ENCODE results near the gene MRGPRX3. TPM values are rescaled to one million over a fixed set of nuclear protein-coding genes. Genes with fewer than 3 reads are reported as not detected.
"Not testable (repeated sequence)": the region's sequence is repeated elsewhere in the genome, so short reads cannot be mapped to it uniquely, and the experiment has no call there.

Gene MRGPRX3
- total and polyA plus RNA-seq, 2 of the 13 experiments (the other 11 are each of a cell fraction or from before 2014, with no cell fraction given): 0.53 TPM; not detected in 1

GRCh38 chr11:18121331-18121828 lies 11.0 kb upstream of the MRGPRX3 start (continued):
- TF ChIP-seq FOXP4 (CRISPR knock-in tag; IDR thresholded peaks at IDR 0.05) (peak; percentile 75), FOXK2 (IDR thresholded peaks at IDR 0.05) (peak; percentile 45; the same call in 1 of the 2 replicates), PATZ1 (CRISPR knock-in tag; IDR thresholded peaks at IDR 0.05) (peak; percentile 98), ZNF777 (CRISPR knock-in tag; IDR thresholded peaks at IDR 0.05) (peak; percentile 69), HDAC2 (CRISPR knock-in tag; IDR thresholded peaks at IDR 0.05) (peak; percentile 37; the same call in 1 of the 2 replicates), TFDP2 (CRISPR knock-in tag; IDR thresholded peaks at IDR 0.05) (peak; percentile 86), FOXP1 (CRISPR knock-in tag; IDR thresholded peaks at IDR 0.05) (peak; percentile 58; the same call in 1 of the 2 replicates), NCOR1 (IDR thresholded peaks at IDR 0.05; ENCODE audit: borderline replicate concordance, low read length) (peak; percentile 16; the same call in 1 of the 2 replicates), EP300 (IDR thresholded peaks at IDR 0.05; ENCODE audit: low read depth in 2 of 2, low read length in 2 of 2) (peak in 1 of 2 experiments; percentile 27; a peak in 1 of 4 replicates), SKIL (CRISPR knock-in tag; IDR thresholded peaks at IDR 0.05; ENCODE audit: borderline replicate concordance) (peak; percentile 22; the same call in 1 of the 2 replicates), ZNF331 (CRISPR knock-in tag; IDR thresholded peaks at IDR 0.05) (0 out of 2 replicates have a peak, but pooled peaks have one; percentile 18), CEBPG (CRISPR knock-in tag; IDR thresholded peaks at IDR 0.05) (peak; percentile 67), ZGPAT (CRISPR knock-in tag; IDR thresholded peaks at IDR 0.05) (0 out of 2 replicates have a peak, but pooled peaks have one; percentile 21), SOX13 (IDR thresholded peaks at IDR 0.05) (peak; percentile 42; the same call in 1 of the 2 replicates), SOX13 (CRISPR knock-in tag; conservative IDR thresholded peaks at IDR 0.05 in 1 of 2, IDR thresholded peaks at IDR 0.05 in 1 of 2) (peak in 1 of 2 experiments; percentile 81; a peak in 2 of 4 replicates), E2F1 (CRISPR knock-in tag; IDR thresholded peaks at IDR 0.05) (peak; percentile 66; the same call in 1 of the 2 replicates), ZNF740 (CRISPR knock-in tag; IDR thresholded peaks at IDR 0.05) (0 out of 2 replicates have a peak, but pooled peaks have one; percentile 60)
- TF ChIP-seq FOXP1 (IDR thresholded peaks at IDR 0.05); EP300 (CRISPR knock-in tag; IDR thresholded peaks at IDR 0.05; ENCODE audit: borderline replicate concordance): not testable (repeated sequence)

Measured in HepG2 (cell line).